HPDE6-E6E7 (cell line): ENCODE results near the gene NACC2.
A peak's percentile ranks its signal among the peaks of the same experiment; 100 is the strongest.

Experiments
- DNase-seq: peaks from one replicate; pipeline ENCODE4 v3.0.0; 2011; ENCODE audit warnings: missing footprints; ENCODE audit errors: extremely low spot score

NACC2 gene

DNA sequence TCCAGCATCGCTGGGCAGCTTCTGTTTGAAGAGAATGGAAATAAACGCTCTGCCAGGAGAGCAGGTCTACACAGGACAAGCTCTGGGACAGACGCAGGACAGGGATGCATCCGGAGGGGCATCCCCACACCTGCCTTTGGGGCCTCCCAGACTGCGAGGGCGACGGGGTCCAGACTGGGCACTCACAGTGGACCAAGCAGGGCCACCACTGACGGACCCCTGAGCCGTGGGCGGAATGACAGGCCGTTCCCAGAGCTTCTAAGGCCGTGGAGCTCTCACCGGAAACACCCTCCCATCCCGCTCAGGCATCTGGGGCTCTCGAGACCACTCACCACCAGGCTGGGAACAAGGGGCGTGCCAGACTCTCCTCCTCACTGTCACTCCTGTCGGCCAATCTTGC is 34.1 kb upstream of the NACC2 start:
- no peak for DNase-seq

DNA sequence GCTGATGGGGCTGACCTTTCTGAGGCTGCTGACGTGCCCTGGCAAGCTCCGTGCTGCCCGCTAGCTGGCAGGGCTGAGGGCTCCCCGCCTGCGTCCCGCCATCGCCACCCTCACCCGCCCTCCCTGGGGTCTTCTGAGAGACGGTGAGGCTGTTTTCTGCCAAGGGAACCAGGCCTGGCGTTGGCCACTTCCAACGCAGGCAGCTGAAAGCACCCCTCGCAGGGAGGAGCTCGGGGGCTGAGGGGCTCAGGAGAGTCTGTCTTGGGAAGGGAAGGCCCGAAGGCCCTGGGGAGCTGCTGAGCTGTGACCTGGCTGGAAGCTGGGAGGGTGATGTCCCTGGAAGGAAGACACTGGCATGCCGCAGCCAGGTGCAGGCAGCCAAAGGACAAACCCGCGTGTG is 33.3 kb upstream of the NACC2 start:
- DNase-seq: no peak

DNA sequence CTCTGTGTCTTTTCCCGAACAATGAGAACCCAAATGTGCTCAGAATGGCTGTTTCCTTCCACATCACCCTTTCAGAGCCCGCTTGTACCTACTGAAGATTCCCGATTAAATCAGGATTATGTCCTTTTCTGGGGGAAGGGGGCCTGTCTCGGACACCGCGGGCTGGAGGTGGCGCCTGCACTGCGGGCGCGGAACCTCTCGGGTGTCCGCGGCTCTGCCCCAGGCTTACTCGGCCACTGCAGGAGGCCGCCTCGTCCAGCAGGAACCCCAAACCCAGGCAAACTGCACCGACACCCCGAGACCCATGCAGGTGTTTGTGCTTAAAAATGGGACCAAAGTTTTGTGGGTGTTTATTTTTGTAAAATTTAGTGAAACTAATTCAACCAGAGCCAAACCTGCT is 32.2 kb upstream of the NACC2 start:
- DNase-seq: no peak

DNA sequence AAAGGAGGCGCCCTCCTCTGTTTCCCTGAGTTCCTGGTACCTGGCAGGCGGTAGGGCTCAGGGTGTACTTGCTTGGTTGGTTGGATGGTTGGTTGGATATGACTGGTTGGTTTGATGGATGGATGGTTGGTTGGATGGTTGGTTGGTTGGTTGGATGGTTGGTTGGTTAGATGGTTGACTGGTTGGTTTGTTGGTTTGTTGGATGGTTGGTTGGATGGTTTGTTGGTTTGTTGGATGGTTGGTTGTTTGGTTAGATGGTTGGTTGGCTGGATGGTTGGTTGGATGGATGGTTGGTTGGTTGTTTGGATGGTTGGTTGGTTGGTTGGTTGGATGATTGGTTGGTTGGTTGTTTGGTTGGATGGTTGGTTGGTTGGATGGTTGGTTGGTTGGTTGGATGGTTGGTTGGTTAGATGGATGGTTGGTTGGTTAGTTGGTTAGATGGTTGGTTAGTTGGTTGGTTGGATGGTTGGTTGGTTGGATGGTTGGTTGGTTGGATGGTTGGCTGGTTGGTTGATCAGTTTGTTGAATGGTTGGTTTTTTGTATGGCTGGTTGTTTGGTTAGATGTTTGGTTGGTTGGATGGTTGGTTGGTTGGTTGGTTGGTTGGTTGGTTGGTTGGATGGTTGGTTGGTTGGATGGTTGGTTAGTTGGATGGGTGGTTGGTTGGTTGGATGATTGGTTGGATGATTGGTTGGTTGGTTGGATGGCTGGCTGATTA is 30.0 kb upstream of the NACC2 start:
- no peak for DNase-seq

DNA sequence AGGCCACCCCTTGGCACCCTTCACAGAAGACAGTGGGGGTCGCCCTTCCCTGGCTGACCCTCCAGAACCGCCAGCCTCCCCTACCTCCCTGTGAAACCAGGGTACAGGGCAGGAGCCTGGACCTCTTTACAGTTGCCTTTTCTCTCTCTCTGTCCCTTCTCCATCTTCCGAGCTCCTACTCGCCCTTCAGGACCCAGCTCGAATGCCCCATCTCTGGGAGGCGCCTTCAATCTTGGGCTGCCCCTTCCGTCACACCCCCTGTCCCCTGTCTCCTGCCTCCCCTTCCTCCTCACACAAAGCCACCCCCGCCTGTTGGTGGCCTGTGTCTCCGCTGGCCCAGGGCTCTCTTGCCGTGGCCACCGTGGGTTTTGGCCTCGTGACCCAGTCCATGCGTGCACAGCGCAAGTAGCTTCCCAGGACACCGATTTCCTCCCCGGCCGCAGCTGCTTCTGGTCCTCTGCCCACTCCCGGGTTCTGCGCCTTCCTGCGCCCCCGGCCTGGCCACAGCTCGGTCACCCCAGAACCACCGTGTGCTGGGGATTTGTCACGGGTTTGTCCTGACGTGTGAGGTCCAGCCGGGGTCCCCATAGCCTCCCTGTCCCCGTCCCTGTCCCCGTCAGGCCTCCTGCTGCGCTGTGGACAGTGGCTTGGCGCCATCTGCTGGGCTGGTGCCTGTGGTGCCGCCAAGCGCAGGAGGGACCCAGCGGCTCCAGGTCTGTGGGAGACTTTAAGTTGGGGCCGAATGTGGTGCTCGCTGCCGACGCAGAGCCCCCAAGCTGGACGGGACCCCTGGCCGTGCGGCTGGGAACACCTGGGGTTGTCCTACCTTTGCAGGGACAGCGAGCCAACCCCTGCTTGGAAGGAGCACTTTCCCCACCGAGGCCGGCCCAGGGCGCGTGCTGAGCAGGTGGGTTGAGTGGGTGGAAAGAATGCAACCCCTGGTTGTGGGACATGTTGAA is 27.6 kb upstream of the NACC2 start:
- DNase-seq: peak; percentile 60

DNA sequence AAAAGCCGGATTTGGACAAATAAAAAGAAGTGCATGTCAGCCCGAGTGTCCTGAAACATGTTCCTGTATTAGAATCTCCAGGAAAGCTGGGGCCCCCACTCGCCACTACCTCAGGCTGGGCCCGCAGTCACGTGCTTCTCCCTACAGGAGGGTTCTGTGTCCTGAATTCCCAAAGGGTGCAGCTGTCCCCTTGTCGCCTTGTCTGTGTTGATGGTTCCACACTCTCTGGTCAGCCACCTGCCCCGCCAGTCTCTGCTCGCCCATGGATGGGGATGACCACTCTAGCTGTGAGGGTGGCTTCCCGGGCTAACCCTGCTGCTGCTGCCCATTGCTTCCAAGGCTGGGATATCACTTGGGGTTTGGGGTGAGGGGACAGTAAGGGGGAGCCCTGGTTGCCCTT is 26.7 kb upstream of the NACC2 start:
- no peak for DNase-seq

DNA sequence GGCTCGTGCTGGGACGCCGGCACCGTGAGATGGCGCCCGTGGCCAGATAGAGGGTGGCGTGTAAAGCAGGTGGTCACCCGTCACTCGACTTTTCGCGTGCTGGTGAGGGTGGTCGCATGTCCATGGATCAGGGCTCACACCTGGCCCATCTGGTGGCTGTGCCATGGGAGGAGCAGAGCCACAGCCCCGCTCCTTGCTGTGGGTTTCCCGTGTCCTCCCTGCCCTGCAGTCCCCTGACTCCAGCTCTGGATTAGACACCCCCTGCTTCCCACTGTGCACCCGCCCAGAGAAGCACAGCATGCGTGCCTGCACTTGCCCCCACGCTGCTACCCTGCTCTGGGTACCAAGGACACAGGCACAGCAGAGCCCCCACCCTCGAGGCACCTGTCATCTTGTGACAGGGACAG is 25.4 kb upstream of the NACC2 start:
- no peak for DNase-seq

DNA sequence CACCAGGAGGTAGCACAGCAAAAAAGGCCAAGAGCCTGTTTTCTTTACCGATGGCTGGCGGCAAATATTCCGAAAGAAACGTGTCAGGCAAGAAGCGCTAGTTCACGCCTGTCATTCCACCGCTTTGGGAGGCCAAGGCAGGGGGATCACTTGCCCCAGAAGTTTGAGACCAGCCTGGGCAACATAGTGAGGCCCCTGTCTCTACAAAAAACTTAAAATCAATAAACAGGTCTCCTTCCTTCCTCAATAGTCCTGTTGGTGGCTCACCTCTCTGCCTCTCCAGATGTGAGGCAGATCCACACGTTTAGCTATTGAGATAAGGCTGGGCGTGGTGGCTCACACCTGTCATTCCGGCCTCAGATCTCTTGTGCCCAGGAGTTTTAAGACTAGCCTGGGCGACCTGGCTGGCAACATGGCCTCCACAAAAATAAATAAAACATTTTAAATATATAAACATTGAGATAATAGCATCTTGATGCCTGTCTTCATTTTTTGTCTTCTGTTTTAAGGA is 24.8 kb upstream of the NACC2 start:
- no peak for DNase-seq

DNA sequence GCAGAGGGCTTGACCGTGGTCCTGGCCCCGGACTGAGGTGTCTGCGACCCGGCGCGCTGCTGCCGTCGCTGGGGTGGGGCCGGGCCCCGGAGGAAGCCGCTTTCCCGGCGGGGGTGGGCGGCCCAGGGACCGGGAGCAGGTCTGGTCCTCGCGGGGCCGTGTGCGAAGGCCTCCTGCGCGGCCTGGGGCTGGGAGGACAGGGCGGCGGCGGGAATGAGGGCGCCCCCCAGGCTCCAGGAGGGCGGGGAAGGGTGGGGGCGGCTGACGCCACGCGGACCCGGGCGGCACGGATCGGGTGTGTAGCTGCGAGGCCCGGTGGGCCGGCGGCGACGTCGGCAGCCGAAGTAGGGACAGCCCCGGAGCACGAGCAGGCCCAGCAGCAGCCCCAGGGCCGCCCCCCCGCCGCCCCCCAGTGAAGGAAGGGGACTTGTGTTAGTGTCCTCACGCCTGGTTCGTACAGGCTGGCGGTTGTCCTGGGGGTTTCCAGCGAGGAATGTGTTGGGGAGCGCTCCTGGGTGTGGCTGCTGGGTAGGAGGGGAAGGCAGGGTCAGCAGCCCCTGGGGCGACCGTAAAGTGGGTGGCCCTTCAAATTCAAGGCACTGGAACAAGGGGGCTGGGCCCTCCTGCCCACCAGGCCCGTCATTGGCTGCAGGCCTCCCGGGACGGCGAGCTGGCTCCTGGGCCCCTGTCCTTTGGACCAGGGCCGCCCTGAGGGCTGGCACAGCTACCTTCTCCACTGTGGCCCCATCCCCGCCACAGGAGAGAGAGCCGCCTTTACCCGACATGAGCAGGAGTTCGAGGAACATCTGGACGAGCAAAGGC is 24.2 kb upstream of the NACC2 start:
- DNase-seq: no peak

DNA sequence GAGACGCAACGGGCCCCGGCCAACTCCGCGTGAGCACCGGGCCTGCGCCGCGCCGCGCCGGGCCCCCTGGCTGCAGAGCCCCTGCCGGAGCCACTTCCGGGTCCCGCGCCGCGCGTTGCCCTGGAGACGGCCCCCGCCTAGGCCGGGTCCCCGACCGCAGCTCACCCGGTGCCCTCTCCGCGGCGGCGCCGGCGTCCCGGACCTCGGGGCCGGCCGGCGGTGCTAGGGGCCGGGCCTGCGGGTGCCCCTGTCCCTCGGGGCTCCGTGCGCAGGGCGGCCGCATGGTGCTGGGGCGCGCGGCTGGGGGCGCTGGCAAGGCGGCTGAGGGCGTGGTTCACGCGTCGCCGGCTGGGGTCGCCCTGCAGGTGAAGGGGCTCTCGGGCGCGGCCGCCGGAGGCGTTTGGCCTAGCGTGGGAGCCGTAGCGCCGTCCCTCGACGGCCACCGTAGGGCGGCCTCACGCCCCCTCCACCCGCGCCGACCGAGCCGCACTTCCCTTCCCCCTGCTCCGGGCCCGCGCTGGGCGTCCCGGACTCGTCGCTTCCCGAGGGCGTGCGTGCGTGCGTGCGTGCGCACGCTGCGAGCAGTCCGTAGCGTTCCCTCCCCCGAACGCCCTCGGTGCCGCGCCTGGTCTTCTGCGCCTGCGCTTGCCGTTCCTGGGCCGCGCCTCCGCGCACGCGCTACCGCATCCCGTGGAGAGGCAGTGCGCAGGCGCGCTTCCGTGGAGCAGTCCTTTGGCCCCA is 23.4 kb upstream of the NACC2 start, which contains the start of gene TMEM250:
TSS of gene TMEM250 (minus strand) at position 556 of the 741 bp plus-strand sequence. CDS start 1,975 bp downstream, outside the sequence.
- DNase-seq: peak; percentile 93

DNA sequence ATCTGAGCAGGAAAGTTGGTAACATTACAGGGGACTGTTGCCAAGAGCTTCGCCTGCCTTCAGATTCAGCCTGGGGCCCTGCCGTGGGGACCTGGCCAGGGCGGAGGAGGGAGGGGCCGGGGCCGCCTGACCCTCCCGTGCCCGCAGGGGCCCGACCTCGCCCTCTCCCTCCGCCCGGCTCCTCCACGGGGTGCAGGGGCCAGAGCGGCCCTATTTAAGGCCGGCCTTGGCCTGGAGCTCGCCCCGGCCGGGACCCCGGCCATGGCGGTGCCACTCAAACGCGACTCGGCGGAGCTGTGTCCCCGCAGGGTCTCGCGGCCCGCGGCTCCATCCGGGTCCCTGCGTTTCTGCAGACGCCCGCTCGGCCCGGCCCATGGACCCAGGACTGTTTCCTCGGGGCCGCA is 22.8 kb upstream of the NACC2 start:
- DNase-seq: no peak

DNA sequence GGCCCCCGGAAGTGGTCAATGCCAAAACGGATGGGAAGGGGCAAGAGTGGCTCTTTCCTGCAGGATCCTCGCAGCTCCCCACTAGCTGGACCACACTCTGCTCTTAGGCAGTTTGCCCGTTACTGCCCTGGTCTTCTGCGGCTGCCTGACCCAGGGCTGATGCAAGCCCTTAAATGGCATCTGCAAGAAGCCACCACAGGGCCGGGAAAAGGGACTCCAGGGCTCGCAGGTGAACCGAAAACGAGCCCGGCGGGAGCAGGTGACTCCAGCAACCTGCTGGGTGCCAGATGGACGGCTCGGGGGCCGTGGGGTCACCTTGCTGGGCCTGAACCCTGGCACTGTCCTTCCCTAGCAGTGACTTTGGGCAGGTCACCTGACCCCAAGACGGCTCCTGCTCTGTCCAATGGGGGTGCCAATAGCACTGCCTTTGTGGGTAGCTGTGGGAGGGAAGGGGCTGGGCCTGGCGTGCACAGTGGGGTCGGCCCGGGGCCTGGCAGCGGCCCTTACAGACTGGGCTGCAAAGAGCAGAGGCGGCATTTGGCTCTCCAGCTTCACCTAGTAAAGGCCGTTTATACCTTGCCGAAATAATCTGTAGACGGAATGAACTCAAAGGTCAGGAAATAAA is 22.3 kb upstream of the NACC2 start:
- DNase-seq: no peak

DNA sequence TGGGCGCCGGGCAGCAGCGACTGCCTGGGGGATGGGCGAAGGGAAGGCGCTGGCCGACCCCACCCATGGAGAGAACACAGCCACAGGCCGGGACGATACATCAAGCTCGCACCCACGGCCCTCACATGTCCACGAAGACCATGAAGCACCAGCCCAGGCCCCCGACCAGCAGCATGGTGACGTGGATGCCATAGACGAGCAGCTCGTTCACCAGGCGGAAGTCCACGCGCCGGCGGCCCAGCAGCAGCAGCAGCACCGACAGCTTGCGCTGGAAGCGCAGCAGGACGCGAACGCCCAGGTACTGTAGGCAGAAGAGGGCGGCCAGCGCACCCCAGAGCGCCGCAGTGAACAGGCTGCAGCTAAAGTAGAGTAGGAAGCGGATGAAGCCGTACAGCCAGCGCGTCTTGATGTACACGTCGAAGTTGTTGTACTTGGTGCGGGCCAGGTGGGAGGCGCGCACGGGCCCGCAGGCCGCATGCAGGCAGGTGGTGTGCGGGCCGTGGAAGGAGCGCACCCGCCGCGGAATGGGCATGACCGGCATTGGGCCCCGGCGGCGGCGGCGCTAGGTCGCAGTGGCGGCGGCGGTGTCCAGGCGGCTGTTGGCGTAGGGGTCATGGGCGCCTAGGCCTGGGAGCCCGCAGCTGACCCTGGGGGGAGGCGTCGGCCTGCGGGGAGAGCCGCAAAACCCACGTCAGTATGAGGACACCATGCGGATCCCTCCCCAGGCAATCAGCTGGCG is 21.4 kb upstream of the NACC2 start:
- DNase-seq: no peak

DNA sequence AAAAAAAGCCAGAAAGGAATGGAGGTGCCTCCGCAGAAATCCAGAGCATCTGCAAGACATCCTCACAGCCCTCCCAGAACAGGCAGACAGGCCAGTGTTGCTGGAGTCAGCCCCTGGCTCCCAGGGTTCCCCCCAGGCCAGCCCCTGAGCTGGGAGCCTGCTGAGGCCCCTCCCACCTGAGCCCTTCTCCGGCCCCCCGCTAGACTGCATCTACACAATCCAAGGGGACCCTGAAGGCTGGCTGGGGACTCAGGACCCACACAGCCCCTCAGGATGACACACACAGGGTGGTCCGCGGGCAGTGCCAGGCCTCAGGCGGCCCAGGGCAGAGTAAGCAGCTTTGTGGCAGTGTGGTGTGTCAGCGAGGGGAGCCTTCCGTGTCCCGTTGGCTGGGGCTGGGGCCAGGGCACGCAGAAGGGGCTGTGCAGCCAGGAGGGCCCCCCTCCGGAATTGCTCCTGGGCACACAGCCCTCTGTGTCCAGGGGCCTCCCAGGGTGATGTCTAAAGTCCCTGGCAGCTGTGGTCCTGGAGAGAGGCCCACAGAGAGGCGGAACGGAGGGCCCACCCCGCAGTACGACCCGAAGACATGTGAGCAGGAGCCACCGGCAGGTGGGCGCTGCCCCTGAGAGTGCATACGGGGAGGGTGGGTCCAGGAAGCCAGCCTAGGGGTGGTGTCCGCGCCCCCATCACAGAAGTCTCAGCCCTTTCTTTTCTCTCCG is 20.7 kb upstream of the NACC2 start:
- no peak for DNase-seq

DNA sequence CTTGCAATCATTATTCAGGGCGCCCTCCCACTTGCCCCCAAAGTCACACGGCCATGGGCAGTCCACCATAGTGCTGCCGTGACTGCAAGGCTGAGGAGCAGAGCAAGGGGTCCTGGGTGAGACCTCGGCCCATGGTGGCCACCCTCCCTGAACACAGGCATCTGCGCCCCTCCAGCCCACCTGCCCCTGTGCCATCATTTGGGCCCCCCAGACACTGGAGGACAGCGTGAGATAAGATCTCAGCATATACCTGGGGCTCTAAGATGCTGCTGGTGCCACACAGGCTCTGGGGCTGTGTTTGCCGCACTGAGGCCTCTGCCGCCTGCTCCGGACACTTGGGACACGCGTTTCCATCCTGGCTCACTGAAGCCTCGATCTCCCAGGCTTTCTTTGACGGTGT is 20.1 kb upstream of the NACC2 start:
- DNase-seq: no peak

DNA sequence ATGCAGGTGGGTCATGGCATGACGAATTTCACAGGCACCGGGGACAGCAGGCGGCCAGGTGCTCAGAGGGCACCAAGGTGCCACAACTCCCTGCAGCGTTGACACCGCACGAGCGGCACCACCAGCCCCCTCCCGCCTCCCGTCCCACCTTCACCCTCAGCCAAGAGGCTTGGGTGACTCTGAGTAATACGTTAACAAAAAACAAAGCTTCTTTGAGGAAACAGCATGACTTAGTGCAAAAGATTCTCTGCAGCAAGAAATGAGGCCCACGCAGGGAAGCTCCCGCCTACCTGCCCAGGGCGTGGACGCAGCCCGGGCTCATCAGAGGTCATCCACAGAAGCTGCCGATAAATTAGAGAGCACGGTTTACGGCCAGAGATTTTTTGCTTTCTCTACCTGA is 19.5 kb upstream of the NACC2 start:
- DNase-seq: no peak

DNA sequence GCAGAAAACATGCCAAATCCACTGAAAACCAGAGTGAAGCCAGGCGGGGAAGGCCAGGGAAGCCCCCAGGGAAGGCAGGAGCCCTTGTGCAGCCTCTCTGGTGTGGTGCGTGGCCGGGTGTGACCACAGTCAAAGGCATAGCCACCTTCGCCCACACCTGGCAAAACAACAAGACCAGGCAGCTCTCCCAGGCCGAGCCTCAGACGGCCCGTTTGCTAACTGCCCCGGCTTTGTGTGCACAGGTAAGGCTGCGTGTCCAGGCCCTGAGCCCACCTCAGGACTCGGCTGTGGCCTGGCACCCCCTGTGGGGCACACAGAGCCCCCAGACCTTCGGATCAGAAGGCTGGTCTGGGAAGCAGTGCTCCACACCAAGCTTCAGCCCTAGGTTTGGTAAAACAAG is 17.5 kb upstream of the NACC2 start:
- DNase-seq: no peak

DNA sequence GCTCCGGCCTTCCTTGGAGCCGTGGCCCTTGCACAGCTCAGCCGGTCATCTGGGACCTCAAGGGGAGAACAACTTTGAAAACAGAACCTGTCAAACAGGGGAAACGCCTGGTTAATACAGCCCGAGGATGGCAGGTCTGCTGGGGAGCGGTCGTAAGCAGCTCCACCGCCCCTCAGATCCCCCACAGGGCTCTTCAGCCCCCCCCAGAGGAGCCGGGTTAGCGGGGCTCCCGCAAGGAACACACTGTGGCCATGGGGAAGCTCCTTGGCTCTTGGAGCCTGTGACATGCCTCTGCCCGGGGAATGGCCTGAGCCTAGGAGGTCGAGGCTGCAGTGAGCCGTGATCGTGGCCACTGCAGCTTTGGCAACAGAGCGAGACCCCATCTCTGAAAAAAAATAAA is 16.8 kb upstream of the NACC2 start:
- DNase-seq: no peak

DNA sequence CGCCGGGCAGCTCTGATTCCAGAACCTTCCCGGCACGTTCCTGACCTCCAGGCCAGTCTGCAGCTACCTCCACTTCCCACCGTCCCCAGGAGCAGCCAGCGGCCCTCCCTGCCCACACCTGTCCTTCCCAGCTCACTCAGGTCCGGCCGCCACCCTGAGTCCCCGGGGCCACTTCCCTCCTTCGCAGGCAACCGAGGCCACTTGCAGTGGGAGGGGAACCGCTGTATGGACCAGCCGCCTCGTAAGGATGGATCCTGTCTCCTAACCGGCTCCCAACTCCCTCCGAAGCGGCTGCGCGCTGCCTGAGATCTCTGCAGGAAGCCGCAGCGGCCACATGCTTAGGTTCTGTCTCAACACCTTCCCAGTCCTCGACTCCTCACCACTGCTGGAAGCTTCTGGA is 16.1 kb upstream of the NACC2 start:
- no peak for DNase-seq
